ENCODE data around the gene IMMP2L.

Gene IMMP2L

DNA sequence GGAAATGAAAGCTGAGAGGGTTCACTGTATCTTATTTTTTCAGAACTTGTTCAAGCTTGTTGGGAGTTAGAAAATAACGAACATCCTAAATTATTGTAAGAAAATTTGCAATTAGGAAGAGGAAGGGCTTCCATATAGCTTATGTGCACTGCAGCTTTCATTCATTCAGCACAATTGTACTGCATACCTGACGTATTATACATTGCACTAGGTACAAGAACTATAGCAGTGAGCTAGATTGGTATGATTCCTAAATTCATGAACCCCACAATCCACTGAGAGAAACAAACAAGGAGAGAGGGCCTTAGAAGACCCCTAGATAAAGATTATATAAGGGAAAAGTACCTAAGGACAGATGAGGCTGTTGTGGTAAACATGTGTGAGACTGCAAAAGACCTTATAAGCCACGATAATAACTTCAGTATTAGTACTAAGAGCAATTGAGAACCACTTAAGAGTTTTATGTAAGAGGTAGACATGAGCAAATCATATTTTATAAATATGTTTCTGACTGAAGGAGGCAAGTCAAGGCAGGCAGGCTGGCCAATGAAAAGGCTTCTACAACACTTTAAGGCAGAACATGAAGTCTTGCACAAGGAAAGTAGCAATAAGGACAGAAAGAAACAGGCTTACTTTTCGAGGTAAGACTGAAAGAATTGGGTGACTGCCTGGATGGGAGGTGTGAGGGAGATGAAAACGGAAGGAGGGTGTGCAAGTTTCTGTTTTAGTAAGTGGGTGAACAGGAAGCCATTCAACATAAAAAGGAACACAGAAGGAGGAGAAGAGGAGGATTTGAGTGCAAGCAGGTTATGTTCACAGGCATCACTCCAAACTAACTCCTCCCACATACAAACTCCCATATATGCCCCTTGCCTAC is 549.3 kb downstream of the IMMP2L start:
- DNase-seq = no peak

GRCh38 chr7:111012149-111012548 is 550.1 kb downstream of the IMMP2L start:
- no peak for DNase-seq

GRCh38 chr7:111011520-111011919 is 550.8 kb downstream of the IMMP2L start:
- no peak for DNase-seq

DNA sequence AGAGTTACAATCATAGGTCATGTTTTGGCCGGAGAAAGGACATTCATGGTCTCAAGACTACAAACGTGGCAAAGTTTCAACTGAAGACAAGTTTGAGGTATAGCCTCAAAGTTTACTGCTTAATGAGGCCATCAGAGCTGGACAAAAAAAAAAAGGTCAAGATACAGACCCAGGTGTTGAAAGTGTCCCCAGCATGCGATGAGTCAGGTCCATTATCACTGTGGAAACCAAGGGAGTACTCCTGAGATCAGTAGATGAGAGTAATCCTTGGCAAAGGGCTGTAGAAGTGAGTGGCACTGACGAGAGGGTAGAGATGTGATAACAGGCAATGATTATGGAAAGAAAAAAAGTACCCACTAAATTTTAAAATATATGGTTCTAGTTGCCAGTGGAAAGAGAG is 551.5 kb downstream of the IMMP2L start:
- no peak for DNase-seq

DNA sequence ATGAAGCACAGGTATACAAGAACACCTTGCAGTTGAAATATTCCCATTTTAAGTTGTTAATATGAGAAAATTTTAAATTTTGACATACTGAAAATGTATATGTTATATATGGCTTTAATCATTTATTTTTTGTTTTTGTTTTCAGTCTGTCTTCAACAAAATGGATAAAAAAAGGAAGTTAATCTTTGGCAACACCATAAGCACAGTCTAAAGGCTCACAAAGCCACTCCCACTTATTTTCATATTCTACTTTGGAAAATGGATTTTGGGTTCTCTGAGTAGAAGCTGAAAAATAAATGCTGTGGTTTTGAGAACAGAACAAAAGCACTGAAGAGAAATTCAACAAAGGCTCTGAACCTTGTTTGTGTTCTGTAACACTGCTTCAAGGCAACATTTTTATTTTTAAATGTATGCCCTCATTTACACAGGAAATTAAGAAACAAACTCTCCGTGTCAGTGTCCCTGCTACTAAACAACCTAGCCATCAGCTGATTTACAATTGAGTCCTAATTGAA is 552.7 kb downstream of the IMMP2L start:
- DNase-seq = no peak

DNA sequence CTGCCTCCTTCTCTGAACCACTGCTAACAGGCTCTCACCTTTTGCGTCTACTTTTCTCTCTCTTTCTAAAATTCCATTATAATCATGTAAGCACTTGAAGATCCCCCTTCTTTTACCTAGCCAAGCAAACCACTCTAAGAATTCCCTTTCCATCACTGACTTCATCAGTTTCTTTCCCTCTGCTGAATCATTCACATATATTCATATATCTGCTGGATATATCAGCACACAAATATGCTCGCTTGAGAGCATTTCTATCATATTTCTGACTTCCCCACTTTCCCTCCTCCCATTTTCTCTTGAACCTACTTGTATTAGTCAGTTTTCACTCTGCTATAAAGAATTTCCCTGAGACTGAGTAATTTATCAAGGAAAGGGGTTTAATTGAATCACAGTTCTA is 555.6 kb downstream of the IMMP2L start:
- DNase-seq = no peak

- DNase-seq = no peak
These were observed 556.3 kb downstream of the IMMP2L start for GRCh38 chr7:111006040-111006439.

GRCh38 chr7:111005445-111005844 is 556.8 kb downstream of the IMMP2L start:
- DNase-seq = no peak

- no peak for DNase-seq
These were observed 557.9 kb downstream of the IMMP2L start for GRCh38 chr7:111004310-111004901.

DNA sequence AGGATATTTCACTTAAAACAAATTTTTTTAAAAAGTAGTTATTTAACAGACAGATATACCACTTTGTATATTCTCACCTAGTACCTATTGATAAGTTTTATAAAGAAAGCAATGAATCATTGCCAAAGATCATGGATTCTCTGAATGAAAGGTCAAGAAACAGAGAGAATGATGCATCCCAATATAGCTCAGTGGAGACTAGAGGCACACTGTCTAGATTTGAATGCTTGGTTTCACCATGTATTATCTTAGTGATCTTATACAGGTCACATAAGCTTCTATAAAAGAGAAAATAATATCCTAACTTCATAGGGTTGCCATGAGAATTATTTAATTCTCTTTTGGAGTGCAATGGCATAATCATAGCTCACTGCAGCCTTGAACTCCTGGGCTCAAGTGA is 558.4 kb downstream of the IMMP2L start:
- no peak for DNase-seq

- DNase-seq = no peak
These were observed 568.0 kb downstream of the IMMP2L start for GRCh38 chr7:110994028-110994967.

- no peak for DNase-seq
These were observed 573.3 kb downstream of the IMMP2L start for GRCh38 chr7:110988890-110989501.

GRCh38 chr7:110988348-110988747 is 573.9 kb downstream of the IMMP2L start:
- no peak for DNase-seq

GRCh38 chr7:110987127-110987693 is 575.1 kb downstream of the IMMP2L start:
- no peak for DNase-seq

DNA sequence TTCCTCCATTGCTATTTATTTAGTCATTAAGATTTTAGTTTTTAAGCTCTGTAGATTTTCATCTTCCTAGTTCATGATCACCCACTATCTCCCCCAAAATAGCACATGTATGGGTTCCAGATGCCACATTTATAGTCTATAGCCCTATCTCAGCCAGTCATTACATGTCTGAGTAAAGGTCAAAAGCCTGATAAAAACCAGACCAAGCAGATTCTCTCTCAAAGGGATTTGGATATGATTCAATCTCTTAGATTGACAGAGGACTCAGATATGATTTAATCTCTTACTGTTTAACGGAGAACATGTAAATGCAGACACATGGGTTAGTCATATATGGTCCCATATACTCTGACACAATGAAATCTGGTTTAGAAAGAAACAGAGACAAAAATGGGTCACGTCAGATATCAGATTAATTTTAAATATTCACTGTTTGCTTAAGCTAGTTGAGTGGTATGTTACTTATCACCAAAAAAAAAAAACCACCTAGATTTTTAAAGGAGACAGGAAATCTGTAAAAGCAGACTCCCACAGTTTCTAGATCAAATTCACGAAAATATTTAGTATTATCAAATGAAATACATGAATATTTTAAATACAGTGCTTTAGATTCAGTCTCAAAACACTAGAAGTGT is 578.4 kb downstream of the IMMP2L start:
- DNase-seq = no peak

DNA sequence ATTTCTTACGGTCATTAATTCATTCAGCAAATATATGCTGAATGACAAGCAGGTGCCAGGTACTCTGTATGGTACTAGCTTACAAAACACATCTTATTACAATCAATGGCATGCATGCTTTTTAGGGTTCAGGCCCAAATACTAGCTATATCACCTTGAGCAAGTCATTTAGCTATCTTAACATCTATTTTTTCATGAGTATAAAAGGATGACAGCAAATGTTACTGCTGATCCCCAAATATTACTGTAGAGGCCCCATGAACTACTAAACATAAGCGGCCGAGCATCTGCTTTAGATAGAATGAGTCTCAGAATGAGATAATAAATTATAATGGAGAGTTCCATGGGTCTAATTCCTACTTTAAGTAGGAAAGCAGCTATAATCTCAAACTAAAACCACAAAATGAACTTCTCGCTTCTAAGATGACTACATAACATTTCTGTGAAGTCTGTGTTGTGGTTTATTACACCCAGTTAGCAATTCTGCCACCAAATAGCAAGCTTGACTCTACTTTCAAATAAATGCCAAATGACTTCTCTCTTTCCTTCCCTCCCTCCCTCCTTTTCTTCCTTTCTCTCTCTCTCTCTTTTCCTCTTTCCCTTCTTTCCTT is 585.1 kb downstream of the IMMP2L start:
- DNase-seq = no peak

DNA sequence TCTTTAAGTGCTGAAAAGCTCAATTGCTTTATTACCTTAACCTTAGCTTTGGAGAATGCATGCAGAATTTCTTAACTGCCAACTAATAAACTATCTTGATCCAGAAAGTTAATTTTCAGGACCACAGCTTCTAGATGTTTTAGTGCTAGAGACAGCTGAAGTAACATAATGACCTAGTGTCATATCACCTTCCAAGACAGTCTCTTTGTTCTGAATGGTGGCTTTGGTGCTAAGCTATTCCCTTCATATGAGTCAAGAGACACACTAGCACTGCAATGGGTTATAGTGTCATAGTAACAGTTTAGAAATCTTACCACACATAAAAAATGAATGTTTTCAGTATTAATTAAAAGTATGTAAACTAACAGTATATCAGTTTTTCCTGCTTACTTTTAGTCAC is 586.8 kb downstream of the IMMP2L start:
- no peak for DNase-seq

DNA sequence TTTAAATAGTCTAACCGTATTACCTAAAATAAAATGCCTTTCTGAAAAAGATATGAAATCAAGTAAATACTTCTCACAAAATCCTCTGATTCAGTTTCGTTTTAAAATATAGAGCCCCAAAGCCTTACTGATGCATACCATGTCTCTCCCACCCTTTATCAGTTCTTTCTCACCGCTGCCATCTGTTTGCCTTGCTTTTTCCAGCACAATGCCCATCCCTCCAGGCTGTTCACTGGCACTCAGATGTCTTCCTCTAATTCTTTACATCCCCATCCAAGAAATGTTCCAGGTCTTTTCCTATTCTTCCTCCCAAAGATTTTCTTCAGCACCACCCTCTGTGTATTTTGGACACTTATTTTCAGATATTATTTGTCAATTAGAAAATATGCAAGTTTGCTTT is 587.9 kb downstream of the IMMP2L start:
- peak; percentile 51 for DNase-seq

GRCh38 chr7:110973196-110973990 is 588.9 kb downstream of the IMMP2L start:
- DNase-seq = no peak

GRCh38 chr7:110964775-110965174 is 597.5 kb downstream of the IMMP2L start:
- DNase-seq = no peak

GRCh38 chr7:110962826-110963225 is 599.5 kb downstream of the IMMP2L start:
- DNase-seq = no peak
